ENCODE data around the gene OR10P1.

The OR10P1 gene

DNA sequence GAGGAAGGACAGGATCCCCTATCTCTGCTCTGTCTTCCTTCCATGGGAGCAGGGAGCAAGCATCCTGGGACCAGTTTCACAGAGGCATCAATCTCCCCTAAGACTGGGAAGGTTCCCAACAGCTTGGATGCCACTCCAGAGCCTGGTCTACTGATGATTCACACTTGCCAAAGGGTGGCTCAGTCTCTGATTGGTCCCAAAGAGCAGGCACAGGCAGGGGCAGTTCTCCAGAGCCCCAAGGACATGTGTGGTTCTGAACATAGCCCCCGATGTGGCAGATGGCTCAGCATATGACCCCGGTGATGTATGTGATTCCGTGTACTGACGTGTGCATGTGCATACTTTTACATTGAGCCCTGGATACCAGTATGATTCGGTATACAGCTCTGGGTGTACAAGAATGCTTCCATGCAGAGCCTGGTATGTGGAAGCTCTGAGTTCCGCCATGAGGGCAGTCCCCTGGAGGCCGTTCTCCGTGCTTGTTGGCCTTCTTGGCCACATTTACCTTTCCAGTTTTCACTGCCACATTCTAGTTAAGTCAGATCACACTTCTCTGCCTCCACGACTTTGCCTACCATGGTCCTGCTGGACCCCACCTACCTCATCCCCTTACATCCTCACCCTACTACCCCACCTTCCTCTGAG lies 49.8 kb downstream of the OR10P1 start:
- no peak for FAIRE-seq
